ENCODE results near the gene GSTP1. TPM values are rescaled to one million over a fixed set of nuclear protein-coding genes. Genes with fewer than 3 reads are reported as not detected.
A peak's percentile ranks its signal among the peaks of the same experiment; 100 is the strongest.
"Not testable (repeated sequence)": the region's sequence is repeated elsewhere in the genome, so short reads cannot be mapped to it uniquely, and the experiment has no call there.

GSTP1 gene
- total and polyA plus RNA-seq, 2 of the 8 experiments (the other 6 are each of a cell fraction or from before 2014, with no cell fraction given), result 1,454 to 3,329 TPM

DNA sequence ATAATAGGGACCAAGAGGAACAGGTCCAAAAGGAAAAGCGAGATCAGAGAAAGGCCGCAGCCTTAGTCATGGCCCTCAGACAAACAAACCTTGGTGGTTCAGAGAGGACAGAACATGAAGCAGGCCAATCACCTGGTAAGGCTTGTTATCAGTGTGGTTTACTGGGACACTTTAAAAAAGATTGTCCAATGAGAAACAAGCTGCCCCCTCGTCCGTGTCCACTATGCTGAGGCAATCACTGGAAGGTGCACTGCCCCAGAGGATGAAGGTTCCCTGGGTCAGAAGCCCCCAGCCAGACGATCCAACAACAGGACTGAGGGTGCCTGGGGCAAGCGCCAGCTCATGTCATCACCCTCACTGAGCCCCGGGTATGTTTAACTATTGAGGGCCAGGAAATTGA, 39.3 kb downstream of the GSTP1 start:
- H3K4me2 ChIP-seq (ENCODE audit: insufficient read depth in 1 of 2, low read depth in 2 of 2, low read length in 2 of 2); H3K79me2 ChIP-seq (ENCODE audit: control insufficient read depth in 1 of 2, insufficient read depth in 2 of 2, low read length in 2 of 2); H3K18ac ChIP-seq (ENCODE audit: extremely low read depth, low read length); H3K27ac ChIP-seq (ENCODE audit: low read depth, low read length); H2BK12ac ChIP-seq (ENCODE audit: low read depth, low read length); H2BK5ac ChIP-seq (ENCODE audit: low read depth, low read length); H4K5ac ChIP-seq (ENCODE audit: insufficient read length, low read depth, low read length); H3K9ac ChIP-seq (replicated peaks in 1 of 4; ENCODE audit: extremely low read depth in 1 of 4, low read depth in 3 of 4, low read length in 3 of 4); H3K4me1 ChIP-seq (replicated peaks in 1 of 4; ENCODE audit: control insufficient read depth in 3 of 4, insufficient read depth in 4 of 4, low read length in 3 of 4); H3K56ac ChIP-seq (replicated peaks; ENCODE audit: insufficient read length, low read depth, low read length); H3K14ac ChIP-seq (ENCODE audit: insufficient read length); H2BK20ac ChIP-seq (ENCODE audit: low read length); H2AFZ ChIP-seq (ENCODE audit: low read length); H3K9me3 ChIP-seq (ENCODE audit: insufficient read depth in 2 of 2, low read depth in 1 of 2, low read length in 1 of 2); FAIRE-seq; H3K23ac ChIP-seq (ENCODE audit: insufficient read length); H3K27me3 ChIP-seq (replicated peaks in 1 of 4; ENCODE audit: control insufficient read depth in 3 of 4, extremely low read depth in 1 of 4, insufficient read depth in 3 of 4, low read length in 3 of 4); H3K36me3 ChIP-seq (ENCODE audit: control insufficient read depth in 2 of 4, insufficient read depth in 4 of 4, low read length in 3 of 4); H4K91ac ChIP-seq (replicated peaks; ENCODE audit: insufficient read length, low read length); H3K79me1 ChIP-seq (ENCODE audit: low read depth, low read length); H3K23me2 ChIP-seq (ENCODE audit: low read depth, low read length); H4K20me1 ChIP-seq (replicated peaks in 1 of 2; ENCODE audit: control insufficient read depth in 1 of 2, insufficient read depth in 2 of 2, low read length in 2 of 2); H4K8ac ChIP-seq (ENCODE audit: extremely low read depth, insufficient read depth, low read length); H2BK120ac ChIP-seq (replicated peaks; ENCODE audit: low read depth, low read length); H2AK5ac ChIP-seq (ENCODE audit: low read depth, low read length); DNase-seq (ENCODE audit: low read depth in 1 of 2, low spot score in 2 of 2); H3K4ac ChIP-seq (replicated peaks; ENCODE audit: insufficient read length, low read depth, low read length); H2BK15ac ChIP-seq (ENCODE audit: low read length): not testable (repeated sequence)
- WGBS, 2 experiments (ENCODE audit: extremely low coverage in 1 of 2, insufficient coverage in 1 of 2, insufficient read length in 1 of 2, insufficient replicate concordance in 2 of 2, low coverage in 1 of 2, low lambda C conversion rate in 2 of 2, missing lambda C conversion rate in 1 of 2), result 82% methylated on average over 6 of the region's 7 CpGs; no CpG with 5 or more reads in 1 of the 2 experiments
- ChIA-PET POLR2A (ENCODE audit: partially characterized antibody) (interaction anchor here (1.1 to 1.5 kb wide), 2 partner anchors 9 to 39 kb away, joined by 3 to 6 read pairs; partner anchors contain the start of gene GSTP1), CTCF (ENCODE audit: partially characterized antibody) (interaction anchor here (0.9 kb wide), 1 partner anchor 31 kb away, joined by 3 read pairs; no protein-coding TSS in a partner anchor)
- TF ChIP-seq POLR2AphosphoS5 (IDR thresholded peaks at IDR 0.05; ENCODE audit: low read depth, low read length) (peak; percentile 81), POLR2A (IDR thresholded peaks at IDR 0.05; ENCODE audit: control extremely low read depth in 1 of 2, low read depth in 2 of 2, low read length in 2 of 2) (peak; percentile 47 to 59)
- peak overlapping the region in 1 of 4 experiments; percentile 32; a peak in 1 of 8 replicates for H3K4me3 ChIP-seq (ENCODE audit: extremely low read depth in 1 of 4, insufficient read depth in 2 of 4, low read depth in 3 of 4, low read length in 4 of 4)
